Endodermal cell (in vitro differentiated cells): ENCODE measurements around the gene EGFLAM. TPM values are rescaled to one million over a fixed set of nuclear protein-coding genes. Genes with fewer than 3 reads are reported as not detected.

Experiments used
- DNase-seq: peaks from one replicate; pipeline ENCODE4 v3.0.0-alpha.2; 2017
- H3K27ac ChIP-seq: 2 replicates; pipeline ENCODE4 v1.5.1; 2013; ENCODE audit warnings: mild to moderate bottlenecking, low read depth, low read length, moderate library complexity
- H3K27me3 ChIP-seq: 2 replicates; pipeline ENCODE4 v1.6.1; 2013; ENCODE audit warnings: mild to moderate bottlenecking, low read length, moderate library complexity; ENCODE audit not compliant: insufficient read depth, control insufficient read depth, poor library complexity, severe bottlenecking
- H3K36me3 ChIP-seq: 2 replicates; pipeline ENCODE4 v1.7.0; 2013; ENCODE audit warnings: mild to moderate bottlenecking, low read length, moderate library complexity; ENCODE audit not compliant: control insufficient read depth, insufficient read depth
- H3K4me1 ChIP-seq: one replicate; pipeline ENCODE4 v1.7.0; 2013; ENCODE audit warnings: low read length; ENCODE audit not compliant: control insufficient read depth, insufficient read depth
- H3K4me3 ChIP-seq: 2 replicates; pipeline ENCODE4 v1.5.1; 2013; ENCODE audit warnings: mild to moderate bottlenecking, low read length, moderate library complexity
- H3K9ac ChIP-seq: 2 replicates; pipeline ENCODE4 v1.6.1; 2013; ENCODE audit warnings: mild to moderate bottlenecking, low read length, moderate library complexity; ENCODE audit not compliant: poor library complexity, severe bottlenecking; ENCODE audit errors: extremely low read depth
- H3K9me3 ChIP-seq: 2 replicates; pipeline ENCODE4 v1.6.1; 2013; ENCODE audit warnings: mild to moderate bottlenecking, low read length, moderate library complexity; ENCODE audit not compliant: control insufficient read depth
- H3K27ac Mint-ChIP-seq: 2 replicates; pipeline ENCODE4 v1.8.0; 2020; ENCODE audit warnings: mixed read lengths
- H3K27me3 Mint-ChIP-seq: 2 replicates; pipeline ENCODE4 v1.8.0; 2021; ENCODE audit warnings: mild to moderate bottlenecking, mixed read lengths; ENCODE audit not compliant: insufficient read depth
- H3K36me3 Mint-ChIP-seq: 2 replicates; pipeline ENCODE4 v1.8.0; 2020; ENCODE audit warnings: low read depth, mixed read lengths
- H3K4me1 Mint-ChIP-seq: 2 replicates; pipeline ENCODE4 v1.8.0; 2020; ENCODE audit warnings: mixed read lengths
- H3K4me3 Mint-ChIP-seq: 2 replicates; pipeline ENCODE4 v1.8.0; 2020; ENCODE audit warnings: mild to moderate bottlenecking, moderate library complexity, mixed read lengths
- H3K9me3 Mint-ChIP-seq: 2 replicates; pipeline ENCODE4 v1.8.0; 2020; ENCODE audit warnings: mild to moderate bottlenecking, mixed read lengths
- CTCF ChIP-seq: fragments of 200-600 bp; sonication (generic); conservative IDR thresholded peaks from 2 replicates; pipeline ENCODE4 v1.5.0; 2021; ENCODE audit warnings: antibody characterized with exemption, mild to moderate bottlenecking
- WGBS, 2 experiments: methylation state at CpG; one replicate each; pipeline versions ENCODE4 v1.1.5 to v1.1.7; 2013; ENCODE audit warnings: missing lambda C conversion rate in 2 of 2, mixed read lengths in 1 of 2; ENCODE audit not compliant: insufficient coverage in 1 of 2, insufficient read length in 1 of 2; 5-methylcytosine and 5-hydroxymethylcytosine counted together
- total RNA-seq, 2 donors: library from RNA; stranded (reverse); fragmentation: NEBNext Ultra II Directional in 1 of 2; extraction: Animal tissue kit (Norgen Biotek cat#: 25700) in 1 of 2; gene quantifications; 2 replicates in 1 of 2; 3 replicates in 1 of 2; pipeline ENCODE4 v1.2.1, GENCODE V29; 2021

Gene EGFLAM
- total RNA-seq, 2 donors from 2014 or later = 4.4 to 8.8 TPM

GRCh38 chr5:38455796-38456330, 197.5 kb downstream of the EGFLAM start:
- no peaks in the 10 kb centered on the region for H3K36me3 ChIP-seq
- no peaks in the 10 kb centered on the region for H3K9me3 ChIP-seq
- no peak overlapping the region for H3K4me3 ChIP-seq
- no peak for TF ChIP-seq CTCF
- H3K9ac ChIP-seq = no peak overlapping the region
- Mint-ChIP-seq H3K36me3 (no peaks in the 10 kb centered on the region), H3K4me3 (no peak overlapping the region), H3K27me3 (peaks cover 13% of the 10 kb centered on the region), H3K27ac (no peak overlapping the region), H3K9me3 (no peaks in the 10 kb centered on the region), H3K4me1 (no peaks in the 10 kb centered on the region)
- H3K27ac ChIP-seq = no peak overlapping the region
- no peak for DNase-seq
- no peaks in the 10 kb centered on the region for H3K4me1 ChIP-seq
- H3K27me3 ChIP-seq = no peaks in the 10 kb centered on the region
- 90 to 97% methylated on average over 4 to 8 of the region's 8 CpGs for WGBS, 2 experiments

GRCh38 chr5:38456657-38457399, 198.5 kb downstream of the EGFLAM start:
- peaks cover 13% of the 10 kb centered on the region for H3K27me3 Mint-ChIP-seq
- H3K4me1 ChIP-seq = no peaks in the 10 kb centered on the region
- 93 to 95% methylated on average over 3 to 4 of the region's 4 CpGs for WGBS, 2 experiments
- H3K36me3 Mint-ChIP-seq = no peaks in the 10 kb centered on the region
- no peak overlapping the region for H3K9ac ChIP-seq
- no peak for TF ChIP-seq CTCF
- no peaks in the 10 kb centered on the region for H3K4me1 Mint-ChIP-seq
- DNase-seq = no peak
- no peaks in the 10 kb centered on the region for H3K9me3 Mint-ChIP-seq
- no peaks in the 10 kb centered on the region for H3K9me3 ChIP-seq
- H3K27ac ChIP-seq = no peak overlapping the region
- no peak overlapping the region for H3K4me3 Mint-ChIP-seq
- H3K27ac Mint-ChIP-seq = no peak overlapping the region
- no peaks in the 10 kb centered on the region for H3K27me3 ChIP-seq
- H3K4me3 ChIP-seq = no peak overlapping the region
- no peaks in the 10 kb centered on the region for H3K36me3 ChIP-seq

- no peaks in the 10 kb centered on the region for H3K36me3 Mint-ChIP-seq
- Histone ChIP-seq H3K27me3 (no peaks in the 10 kb centered on the region), H3K36me3 (no peaks in the 10 kb centered on the region), H3K4me1 (no peaks in the 10 kb centered on the region), H3K27ac (no peak overlapping the region), H3K9me3 (no peaks in the 10 kb centered on the region), H3K4me3 (no peak overlapping the region), H3K9ac (no peak overlapping the region)
- WGBS, 2 experiments = 98 to 100% methylated on average over 5 to 8 of the region's 8 CpGs
- no peak overlapping the region for H3K27ac Mint-ChIP-seq
- no peaks in the 10 kb centered on the region for H3K9me3 Mint-ChIP-seq
- H3K4me1 Mint-ChIP-seq = no peaks in the 10 kb centered on the region
- DNase-seq = no peak
- no peak overlapping the region for H3K4me3 Mint-ChIP-seq
- peaks cover 13% of the 10 kb centered on the region for H3K27me3 Mint-ChIP-seq
- no peak for TF ChIP-seq CTCF
These were observed 199.8 kb downstream of the EGFLAM start for GRCh38 chr5:38458174-38458573.
